Choroid plexus epithelial cell (primary cell): ENCODE results near the gene PCDHB3.
"Not testable (repeated sequence)": the region's sequence is repeated elsewhere in the genome, so short reads cannot be mapped to it uniquely, and the experiment has no call there.

Experiments
- DNase-seq: peaks from one replicate; pipeline ENCODE4 v3.0.0-alpha.2; 2010; ENCODE audit warnings: low read depth
- H3K4me3 ChIP-seq: 2 replicates; pipeline ENCODE4 v1.5.1; 2011; ENCODE audit warnings: low read depth, mild to moderate bottlenecking, control low read depth, low read length, moderate library complexity
- CTCF ChIP-seq: conservative IDR thresholded peaks from 2 replicates; pipeline ENCODE4 v1.5.1; 2011; ENCODE audit warnings: low read depth, mild to moderate bottlenecking, control low read depth, inconsistent platforms, low read length, moderate library complexity

PCDHB3 gene

GRCh38 chr5:141094481-141095262 is 5.6 kb upstream of the PCDHB3 start, which contains the start of gene PCDHB2:
Gene PCDHB2, plus strand, starts transcription at chr5:141094615. Its CDS starts 176 bp downstream, at chr5:141094791.
- no peak within 1 kb of the TSS for H3K4me3 ChIP-seq
- peak; percentile 2 for TF ChIP-seq CTCF
- peak; percentile 1 for DNase-seq

- no peak for DNase-seq
- no peak overlapping the region for H3K4me3 ChIP-seq
- no peak for TF ChIP-seq CTCF
These were observed 5.0 kb upstream of the PCDHB3 start for GRCh38 chr5:141095263-141095641.

- not testable (repeated sequence) for H3K4me3 ChIP-seq, DNase-seq
These were observed 4.1 kb upstream of the PCDHB3 start for GRCh38 chr5:141096181-141096580.

GRCh38 chr5:141096586-141096985 is 3.7 kb upstream of the PCDHB3 start:
- H3K4me3 ChIP-seq, DNase-seq: not testable (repeated sequence)

- no peak for DNase-seq
- H3K4me3 ChIP-seq: no peak overlapping the region
- no peak for TF ChIP-seq CTCF
These were observed 786 bp downstream of the PCDHB3 start for GRCh38 chr5:141101059-141101458.

GRCh38 chr5:141102070-141102469 is 1.8 kb downstream of the PCDHB3 start:
- not testable (repeated sequence) for H3K4me3 ChIP-seq, DNase-seq

- DNase-seq, H3K4me3 ChIP-seq: not testable (repeated sequence)
These were observed 2.2 kb downstream of the PCDHB3 start for GRCh38 chr5:141102471-141102870.

- no peak for DNase-seq
- no peak overlapping the region for H3K4me3 ChIP-seq
- no peak for TF ChIP-seq CTCF
These were observed 5.1 kb downstream of the PCDHB3 start for GRCh38 chr5:141105350-141105749.

- no peak for TF ChIP-seq CTCF
- DNase-seq: no peak
- H3K4me3 ChIP-seq: no peak overlapping the region
These were observed 19.0 kb downstream of the PCDHB3 start for GRCh38 chr5:141119250-141119649.
